ENCODE measurements around the gene USH2A.
"Not testable (repeated sequence)": the region's sequence is repeated elsewhere in the genome, so short reads cannot be mapped to it uniquely, and the experiment has no call there.

The USH2A gene

DNA sequence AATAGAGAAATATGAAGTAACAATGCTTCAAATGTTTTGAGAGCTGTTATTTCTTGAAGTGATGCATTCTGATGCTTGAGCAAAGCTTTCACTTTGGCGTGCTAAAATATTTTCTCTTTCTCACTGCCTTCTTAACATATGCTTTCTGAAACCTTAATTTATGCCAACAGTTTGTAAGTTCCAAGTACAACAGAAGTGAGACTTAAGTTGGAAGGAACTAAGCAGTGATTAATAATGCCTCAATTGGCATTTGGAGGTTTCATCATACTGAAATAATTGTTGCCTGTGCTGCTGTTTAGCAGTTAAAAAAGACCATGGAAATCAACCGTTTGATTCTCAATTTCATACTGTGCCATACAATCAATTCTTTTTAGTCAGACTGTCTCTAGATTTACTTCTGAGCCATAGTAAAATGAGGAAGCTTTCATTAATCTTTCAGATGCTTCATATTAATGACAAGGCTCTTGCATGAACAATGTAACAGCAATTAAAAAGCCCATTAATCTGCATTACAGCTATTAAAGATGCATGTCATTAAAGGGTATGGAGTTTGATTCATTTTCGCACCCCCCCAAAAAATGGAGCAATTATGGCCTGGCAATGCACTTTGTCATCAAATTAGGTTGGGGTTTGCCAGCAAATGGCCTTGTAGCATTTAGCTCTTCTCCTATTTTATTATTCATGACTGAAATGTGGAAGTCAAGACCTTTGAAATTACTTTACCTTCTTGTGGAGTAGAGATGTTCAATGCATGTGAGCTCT is 375.3 kb downstream of the USH2A start:
- no peak for DNase-seq (ENCODE audit: low read depth in 2 of 2)

DNA sequence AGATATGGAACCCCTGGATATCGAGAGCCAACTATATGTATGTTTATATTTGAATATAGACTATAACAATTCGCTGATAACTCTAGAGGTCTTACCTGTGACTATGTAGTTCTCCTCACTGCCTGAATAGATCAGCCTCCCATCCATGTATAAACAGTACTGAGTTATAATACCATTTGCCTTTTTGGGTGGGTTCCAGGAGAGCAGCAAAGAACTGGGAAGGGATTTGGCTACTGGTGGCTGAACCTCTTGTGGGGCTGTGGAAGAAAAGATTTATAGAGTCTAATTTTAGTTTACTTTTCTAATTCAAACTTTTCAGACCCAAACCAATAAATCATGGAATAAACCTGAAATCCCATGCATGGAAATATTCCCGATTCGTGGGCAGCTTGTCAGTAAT is 376.9 kb downstream of the USH2A start:
- DNase-seq (ENCODE audit: low read depth in 2 of 2), result no peak

DNA sequence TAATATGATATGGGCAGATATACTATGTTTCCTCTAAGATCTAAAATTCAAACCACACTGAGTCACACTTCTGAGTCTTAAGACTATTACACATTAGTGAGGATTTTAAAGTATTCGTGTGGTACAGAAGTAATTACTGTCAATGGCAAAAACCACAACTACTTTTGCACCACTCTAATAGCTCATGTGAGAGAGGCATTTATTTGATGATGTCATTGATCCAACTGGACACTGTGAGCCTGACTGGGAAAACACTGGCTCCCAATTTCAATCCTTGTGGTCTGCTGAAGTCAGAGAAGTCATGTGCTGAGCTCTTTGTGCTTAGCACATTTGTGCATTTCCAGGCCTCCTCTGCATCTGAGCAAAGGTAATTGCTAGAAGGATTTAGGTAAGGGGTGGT is 377.8 kb downstream of the USH2A start:
- peak; percentile 90 to 92 for DNase-seq (ENCODE audit: low read depth in 2 of 2)

DNA sequence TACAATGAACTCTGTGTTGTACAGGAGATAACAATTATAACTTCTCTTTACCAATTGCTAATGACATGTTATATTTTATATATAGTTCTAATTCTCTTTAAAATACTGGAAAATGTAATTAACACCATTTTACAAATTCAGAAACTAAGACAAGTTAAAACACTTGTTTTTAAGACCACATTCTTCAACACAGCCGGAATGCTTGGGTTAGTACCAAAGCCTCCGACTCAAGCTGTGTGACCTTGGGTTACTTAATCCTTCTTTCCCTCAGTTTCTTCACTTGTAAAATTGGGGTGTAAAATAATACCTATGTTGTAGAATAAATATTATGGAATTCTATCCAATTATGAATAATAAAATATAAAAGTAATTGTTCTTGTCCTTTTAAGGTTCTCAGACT is 378.7 kb downstream of the USH2A start:
- no peak for DNase-seq (ENCODE audit: low read depth in 2 of 2)

DNA sequence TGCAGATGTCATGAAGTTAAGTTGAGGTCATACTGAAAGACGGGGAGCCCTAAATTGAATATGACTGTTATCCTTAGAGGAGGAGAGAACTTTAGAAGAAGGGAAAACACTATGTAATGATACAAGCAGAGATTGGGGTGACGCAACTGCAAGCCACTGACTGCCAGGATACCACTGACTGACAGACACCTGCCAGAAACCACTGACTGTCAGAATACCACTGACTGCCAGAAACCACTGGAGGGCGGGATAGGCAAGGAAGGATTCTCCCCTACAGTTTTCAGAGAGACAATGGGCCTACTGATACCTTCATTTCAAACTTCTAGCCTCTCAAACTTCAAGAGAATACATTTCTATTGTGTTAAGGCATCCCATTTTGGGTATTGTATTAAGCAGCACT is 388.7 kb downstream of the USH2A start:
- DNase-seq (ENCODE audit: low read depth in 2 of 2), result no peak

DNA sequence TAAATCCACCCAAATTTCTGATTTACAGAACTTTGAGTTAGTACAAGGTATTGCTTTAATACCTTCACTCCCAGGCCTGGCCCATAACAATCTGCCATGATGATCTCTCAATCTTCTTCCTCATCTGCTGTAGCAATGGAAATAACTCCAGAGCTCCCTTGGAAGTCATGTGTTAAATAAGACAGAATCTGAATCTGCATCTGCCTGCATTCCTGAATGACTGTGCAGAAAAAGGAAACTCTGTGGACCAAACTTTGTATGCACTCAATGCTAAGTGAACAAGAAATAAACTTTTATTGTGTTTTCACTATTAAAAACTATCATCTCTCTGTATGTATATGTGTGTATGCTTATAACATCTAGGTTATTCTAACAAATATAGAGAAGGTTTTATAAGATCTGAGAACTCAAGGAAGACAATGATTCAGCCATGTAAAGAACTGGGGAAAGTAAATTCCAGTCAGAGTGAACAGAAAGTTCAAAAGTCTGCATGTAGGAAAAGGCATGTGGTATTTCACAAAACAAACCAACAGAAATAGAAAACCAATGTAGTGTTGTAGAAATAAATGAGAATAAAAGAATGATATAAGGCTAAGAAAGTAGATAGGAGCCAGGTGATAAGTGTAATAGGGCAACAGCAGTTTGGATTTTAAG is 390.2 kb downstream of the USH2A start:
- no peak for DNase-seq (ENCODE audit: low read depth in 2 of 2)

DNA sequence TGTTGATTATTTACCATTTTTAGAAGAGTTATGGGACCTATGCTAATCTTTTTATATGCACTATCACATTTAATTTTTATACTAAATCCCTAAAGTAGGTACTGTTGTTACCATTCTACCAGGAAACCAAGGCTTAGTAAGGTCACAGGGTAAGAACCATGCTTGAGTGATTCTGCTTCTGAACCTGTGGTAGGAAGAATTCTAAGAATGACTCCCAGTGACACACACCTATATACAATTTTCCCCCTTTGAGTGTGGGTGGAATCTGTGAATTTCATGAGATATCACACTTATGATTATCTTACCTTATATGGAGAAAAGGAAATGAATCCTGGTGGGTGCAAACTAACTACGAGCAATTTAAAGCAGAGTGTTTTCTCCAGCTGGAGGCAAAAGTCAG is 391.0 kb downstream of the USH2A start:
- no peak for DNase-seq (ENCODE audit: low read depth in 2 of 2)

DNA sequence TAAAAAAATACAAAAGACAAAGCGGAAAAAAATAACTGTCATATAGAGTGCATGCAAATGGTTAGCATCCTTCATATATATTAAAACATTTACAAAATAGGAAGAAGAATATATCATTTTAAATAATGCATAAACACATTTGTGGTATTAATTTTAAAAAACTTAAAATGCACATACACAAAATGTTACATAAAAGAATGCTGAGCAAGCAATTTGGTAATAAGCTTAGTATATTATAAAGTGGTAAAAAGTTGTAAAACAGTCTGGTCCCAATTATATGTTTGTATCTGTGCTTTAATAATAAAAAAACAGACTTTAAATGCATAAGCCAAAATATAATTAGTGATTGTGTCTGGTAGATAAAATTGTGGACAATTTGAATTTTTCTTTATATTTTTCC is 394.6 kb downstream of the USH2A start:
- no peak for DNase-seq (ENCODE audit: low read depth in 2 of 2)

DNA sequence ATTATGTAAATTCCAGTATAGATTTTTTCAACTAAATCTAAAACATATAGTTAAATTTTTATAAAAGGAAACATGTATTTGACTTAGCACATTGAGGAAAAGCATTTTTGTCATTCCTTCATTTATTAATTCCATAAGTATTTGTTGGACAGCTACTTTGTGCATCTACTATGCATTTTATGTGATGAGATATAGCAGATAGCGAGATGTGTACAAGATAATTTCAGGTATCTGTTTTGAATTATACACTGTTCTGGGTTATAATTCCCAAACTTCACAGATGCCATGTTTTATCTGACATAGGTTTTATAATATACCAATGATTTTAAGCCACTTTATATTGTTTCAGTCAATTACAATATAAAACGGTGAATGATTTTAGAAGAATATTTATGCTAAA is 398.7 kb downstream of the USH2A start:
- DNase-seq (ENCODE audit: low read depth in 2 of 2), result no peak

DNA sequence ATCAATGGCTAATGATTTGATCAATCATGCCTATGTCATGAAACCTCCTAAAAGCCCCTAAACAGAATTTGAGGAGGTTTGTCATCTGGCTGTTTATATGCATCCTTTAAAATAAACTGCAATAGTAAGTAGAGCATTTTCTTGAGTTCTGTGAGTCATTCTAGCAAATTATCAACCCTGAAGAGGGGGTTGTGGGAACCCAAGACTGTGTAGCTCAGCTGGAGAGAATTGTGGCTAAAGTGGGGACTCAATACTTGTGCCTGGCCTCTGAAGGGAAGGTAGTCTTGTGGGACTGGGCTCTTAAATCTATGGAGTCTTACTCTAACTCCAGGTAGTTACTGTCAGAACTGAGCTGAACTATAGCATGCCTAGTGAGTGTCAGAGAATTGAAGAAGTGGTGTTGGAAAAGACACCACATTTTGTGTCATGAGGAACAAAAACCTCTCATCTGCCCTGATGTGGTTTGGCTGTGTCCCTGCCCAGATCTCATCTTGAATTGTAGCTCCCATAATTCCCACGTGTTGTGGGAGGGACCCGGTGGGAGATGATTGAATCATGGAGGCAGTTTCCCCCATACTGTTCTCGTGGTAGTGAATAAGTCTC is 402.4 kb downstream of the USH2A start:
- DNase-seq (ENCODE audit: low read depth in 2 of 2), result no peak

DNA sequence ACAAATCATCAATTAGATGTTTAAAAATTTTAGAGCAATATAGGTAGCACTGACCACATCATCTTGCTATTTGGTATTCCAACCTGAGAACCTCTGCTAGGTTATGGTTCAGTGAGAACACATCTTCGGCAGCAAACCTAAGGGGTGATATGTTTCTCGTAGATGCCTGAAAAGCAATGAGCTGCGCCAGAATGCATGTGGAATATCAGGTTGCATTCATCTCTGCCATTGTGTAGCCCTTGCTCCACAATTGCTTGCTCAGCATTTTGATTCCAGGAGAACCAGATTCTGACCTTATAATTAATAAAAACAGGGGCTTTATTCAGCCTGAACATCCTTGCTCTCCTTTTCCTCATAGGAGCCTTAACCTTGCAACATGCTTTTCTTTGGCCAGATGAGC is 408.1 kb downstream of the USH2A start:
- no peak for DNase-seq (ENCODE audit: low read depth in 2 of 2)

DNA sequence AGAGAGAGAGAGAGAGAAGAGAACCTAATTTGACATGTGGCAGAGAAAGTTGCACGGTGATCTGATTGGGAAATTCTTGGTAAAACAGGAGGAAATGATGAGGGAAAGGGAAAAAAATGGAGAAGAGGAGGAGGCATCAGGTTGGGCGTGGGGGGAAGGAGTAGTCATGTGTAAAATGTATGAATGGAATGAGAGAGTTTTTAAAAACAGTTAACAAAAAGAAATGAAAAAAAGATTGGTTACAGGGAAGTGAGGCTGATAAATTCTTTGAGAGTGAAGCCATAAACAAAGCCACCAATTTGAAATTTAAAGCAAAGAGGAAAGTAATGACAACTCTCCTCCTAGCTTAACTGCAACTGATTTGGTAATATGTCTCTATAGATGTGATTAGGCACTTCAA is 409.2 kb downstream of the USH2A start:
- DNase-seq (ENCODE audit: low read depth in 2 of 2), result no peak

DNA sequence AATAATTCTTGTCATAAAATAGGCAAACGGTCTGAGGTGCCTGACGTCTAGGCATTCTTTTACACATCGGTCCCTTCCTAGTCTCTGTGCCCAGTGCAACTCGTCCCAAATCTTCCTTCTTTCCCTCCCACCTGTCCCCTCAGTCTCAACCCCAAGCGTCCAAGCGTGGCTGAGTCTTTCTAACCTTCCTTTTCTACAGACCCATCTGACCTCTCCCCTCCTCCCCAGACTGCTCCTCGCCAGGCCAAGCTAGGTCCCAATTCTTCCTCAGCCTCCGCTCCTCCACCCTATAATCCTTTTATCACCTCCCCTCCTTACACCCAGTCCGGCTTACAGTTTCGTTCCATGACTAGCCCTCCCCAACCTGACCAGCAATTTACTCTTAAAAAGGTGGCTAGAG is 413.8 kb downstream of the USH2A start:
- DNase-seq (ENCODE audit: low read depth in 2 of 2), result not testable (repeated sequence)

DNA sequence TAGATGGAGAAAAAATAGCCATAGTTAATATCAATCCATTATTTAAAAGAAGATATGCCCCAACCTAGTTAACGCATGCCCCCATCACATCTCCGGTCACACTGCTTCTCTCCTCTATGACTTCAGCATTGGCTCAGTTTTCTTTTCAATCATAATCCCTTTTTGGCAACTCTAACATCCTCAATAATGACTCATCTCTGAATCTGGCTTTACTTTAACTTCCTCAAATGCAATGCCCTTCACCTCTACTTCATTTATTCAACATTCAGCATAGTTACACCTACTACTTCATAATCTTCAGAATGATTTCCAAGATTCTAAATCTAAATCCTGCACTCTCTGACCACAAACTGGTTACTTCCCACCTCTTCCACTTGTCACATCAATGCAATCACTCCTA is 417.3 kb downstream of the USH2A start:
- DNase-seq (ENCODE audit: low read depth in 2 of 2), result no peak

DNA sequence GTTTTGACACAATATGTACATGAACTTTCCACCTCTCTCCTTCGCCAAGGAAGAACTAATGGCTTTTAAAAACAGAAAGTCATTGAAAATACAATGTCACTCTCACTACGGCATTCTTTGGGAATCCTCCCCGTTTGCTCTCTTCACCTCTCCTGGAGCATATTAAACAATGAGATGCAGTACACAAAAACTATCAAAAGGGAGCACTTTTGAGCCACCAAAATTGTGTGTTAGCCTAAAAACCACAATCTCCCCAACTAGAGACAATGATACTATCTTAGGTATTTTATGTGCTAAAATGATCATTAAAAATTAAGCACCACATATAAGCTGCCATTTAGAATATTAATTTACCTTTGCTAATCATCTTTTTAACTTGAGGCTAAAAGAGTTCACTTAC is 430.6 kb downstream of the USH2A start:
- DNase-seq (ENCODE audit: low read depth in 2 of 2), result no peak

DNA sequence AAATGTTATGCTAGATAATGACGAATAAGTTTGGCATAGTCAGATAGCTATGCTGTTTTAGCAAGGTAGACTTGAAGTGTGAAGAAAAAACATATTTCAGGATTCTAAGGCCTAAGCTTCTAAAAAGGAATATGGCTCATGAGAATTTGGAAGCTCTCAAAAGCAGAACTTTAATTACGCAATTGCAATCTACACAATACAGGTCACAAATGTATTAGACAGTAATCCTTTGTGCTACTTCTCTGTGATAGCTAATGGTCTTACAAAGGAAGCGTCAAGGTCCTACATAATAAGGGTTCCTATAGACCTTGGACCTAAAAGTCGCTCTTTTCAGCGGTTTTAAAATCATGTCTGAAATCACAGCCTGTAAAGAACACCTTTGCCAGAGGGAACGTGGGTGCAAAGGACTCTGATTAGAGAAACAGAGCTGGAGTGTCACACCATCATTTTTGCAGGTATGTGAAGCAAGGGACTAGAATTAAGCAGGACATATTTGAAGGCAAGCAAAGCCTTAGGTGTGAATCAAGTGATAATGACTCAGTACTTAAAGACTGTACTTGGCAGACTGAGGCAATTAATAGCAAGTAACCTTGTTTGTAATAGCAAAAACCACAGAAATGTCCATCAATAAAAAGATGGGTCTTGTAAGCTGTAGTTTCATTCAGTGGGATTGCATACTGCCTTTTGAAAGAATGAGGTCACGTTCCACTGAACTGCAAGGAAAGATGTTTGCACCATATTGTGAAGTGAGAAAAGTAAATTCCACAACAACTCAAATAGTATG is 436.0 kb downstream of the USH2A start:
- DNase-seq (ENCODE audit: low read depth in 2 of 2), result peak; percentile 35 to 42

DNA sequence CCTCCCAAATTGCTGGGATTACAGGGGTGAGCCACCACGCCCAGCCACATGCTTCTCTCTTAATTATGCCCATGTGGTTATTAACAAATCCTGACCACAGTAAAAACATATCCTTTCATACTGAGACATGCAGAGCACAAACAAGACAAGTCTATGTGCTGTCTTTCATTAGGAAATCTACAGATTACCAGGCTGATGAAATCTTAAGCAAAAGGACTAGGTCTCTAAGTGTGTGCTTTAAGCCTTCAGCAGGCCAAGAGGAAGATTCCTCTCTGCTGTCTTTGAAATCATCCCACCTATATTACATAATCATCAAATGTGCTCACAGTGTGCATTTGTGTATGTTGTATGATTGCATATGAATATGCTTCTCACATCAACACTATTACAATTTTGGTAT is 436.8 kb downstream of the USH2A start:
- DNase-seq (ENCODE audit: low read depth in 2 of 2), result peak; percentile 36 to 41

DNA sequence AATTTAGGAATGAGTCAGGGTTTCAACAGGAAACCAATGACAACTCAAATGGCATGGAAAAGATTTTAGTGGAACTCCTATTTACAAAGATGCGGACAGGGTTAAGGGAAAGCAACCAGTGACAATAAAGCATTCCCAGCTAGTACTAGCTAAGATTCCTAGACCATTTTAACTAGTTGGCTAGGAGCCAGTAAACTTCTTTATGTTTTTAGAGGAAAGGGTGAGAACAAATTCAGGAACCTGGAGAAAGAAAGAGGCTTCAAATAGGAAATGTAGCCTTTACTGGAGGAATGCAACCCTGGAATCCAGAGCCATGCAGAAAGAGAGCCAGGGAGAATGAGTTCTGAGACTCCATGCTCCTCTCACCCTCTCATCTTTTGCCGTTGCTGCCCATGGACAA is 439.6 kb downstream of the USH2A start:
- no peak for DNase-seq (ENCODE audit: low read depth in 2 of 2)

DNA sequence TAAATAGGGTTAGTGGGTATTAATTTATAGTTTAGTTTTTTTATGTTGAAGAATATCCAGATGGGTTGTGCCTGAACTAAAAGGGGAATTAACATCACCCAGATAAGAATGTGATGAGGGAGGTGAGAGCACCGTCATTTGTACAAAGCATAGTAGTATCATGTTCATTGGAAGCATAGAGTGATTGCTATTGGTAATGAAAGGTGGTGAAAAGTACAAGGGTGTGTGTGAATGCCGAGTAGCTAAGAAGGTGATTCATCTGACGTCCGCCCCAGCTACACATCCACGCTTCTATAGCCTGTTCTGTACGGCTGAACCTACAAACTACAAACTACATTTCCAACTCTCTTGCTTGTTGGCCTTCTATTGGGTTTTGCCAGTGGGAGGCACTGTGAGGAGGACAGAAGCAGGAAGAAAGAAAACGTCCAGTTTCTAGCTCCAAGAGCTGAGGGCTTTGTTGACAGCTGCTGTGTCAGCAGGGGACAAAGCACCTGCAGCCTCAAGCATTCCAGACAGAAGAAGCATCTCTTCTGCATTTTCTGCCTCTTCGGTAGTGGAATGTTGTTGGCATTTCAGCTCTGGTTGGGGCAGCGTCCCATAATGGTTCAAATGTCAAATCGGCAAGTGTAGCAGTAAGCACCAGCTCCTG is 451.3 kb downstream of the USH2A start:
- no peak for DNase-seq (ENCODE audit: low read depth in 2 of 2)

DNA sequence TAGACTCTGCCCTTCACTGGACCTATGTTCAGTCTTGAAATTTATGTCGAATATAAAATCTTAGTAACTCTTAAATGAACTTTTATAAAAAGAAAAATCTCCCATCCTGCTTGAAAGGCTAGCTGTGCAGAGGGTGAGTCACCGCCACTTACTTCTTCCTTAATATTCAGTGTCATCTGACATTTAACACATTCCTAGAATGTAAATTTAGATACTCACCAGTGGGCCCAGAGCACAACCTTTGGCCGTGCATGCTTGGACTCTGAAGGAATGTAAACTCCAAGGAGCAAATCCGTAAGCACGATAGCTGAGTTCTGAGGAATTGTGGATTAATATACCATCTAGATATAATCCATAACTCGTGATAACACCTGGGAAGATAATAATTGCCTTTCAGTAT is 452.8 kb downstream of the USH2A start:
- no peak for DNase-seq (ENCODE audit: low read depth in 2 of 2)

DNA sequence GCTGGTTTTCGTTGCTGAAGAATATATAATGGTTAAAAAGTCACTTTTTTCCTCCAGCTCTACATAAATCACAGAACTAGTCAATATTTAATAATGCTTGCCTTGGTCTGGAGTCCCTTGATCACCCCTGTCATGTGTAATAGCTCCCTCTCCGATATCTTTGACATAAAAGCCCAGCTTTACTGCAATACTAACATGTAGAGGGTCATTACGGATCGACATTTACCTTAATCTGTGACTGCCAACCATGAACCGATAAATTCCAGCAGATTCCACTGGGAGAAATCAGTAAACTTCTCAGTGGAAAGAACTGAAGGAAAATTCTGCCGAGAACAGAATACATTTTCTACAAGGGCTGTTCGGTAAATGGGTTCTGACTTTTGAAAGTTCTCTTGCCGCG is 459.6 kb downstream of the USH2A start:
- no peak for DNase-seq (ENCODE audit: low read depth in 2 of 2)

DNA sequence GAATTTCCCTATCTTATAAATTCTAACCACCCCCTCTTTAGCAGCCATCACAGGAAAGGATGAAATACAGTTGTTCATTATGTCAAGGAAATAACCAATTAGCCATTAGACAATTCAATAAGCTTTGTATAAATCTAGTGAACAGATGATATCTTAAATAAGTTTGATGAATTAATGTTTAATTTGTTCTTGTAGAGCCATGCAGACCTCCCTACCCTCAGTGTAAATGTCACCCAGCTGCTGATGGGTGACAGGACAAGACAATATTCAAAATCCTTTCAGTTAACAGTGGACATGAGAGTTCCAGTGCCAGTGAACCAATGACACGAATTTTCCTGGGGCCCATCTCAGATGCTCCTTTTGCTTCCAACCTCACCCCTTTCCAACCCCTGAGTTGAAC is 460.2 kb downstream of the USH2A start:
- DNase-seq (ENCODE audit: low read depth in 2 of 2), result no peak
